Inferior parietal cortex (tissue), 1 donor: ENCODE results near the gene ANXA1.
A peak's percentile ranks its signal among the peaks of the same experiment; 100 is the strongest.

Experiments used
- DNase-seq: peaks from one replicate; pipeline ENCODE4 v3.0.0-alpha.2; 2016; ENCODE audit errors: extremely low spot score

Gene ANXA1, protein sequence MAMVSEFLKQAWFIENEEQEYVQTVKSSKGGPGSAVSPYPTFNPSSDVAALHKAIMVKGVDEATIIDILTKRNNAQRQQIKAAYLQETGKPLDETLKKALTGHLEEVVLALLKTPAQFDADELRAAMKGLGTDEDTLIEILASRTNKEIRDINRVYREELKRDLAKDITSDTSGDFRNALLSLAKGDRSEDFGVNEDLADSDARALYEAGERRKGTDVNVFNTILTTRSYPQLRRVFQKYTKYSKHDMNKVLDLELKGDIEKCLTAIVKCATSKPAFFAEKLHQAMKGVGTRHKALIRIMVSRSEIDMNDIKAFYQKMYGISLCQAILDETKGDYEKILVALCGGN

GRCh38 chr9:73151653-73152542 is at the start of gene ANXA1:
Gene ANXA1 (plus strand): TSS chr9:73151865. CDS start chr9:73158536, 6,671 bp downstream.
- no peak for DNase-seq

GRCh38 chr9:73104342-73104741 is 47.3 kb upstream of the ANXA1 start:
- DNase-seq = no peak

GRCh38 chr9:73104921-73105320 is 46.7 kb upstream of the ANXA1 start:
- no peak for DNase-seq

- peak; percentile 49 for DNase-seq
Measured at GRCh38 chr9:73107489-73108069, 44.1 kb upstream of the ANXA1 start.

GRCh38 chr9:73114058-73114457 is 37.6 kb upstream of the ANXA1 start:
- no peak for DNase-seq

GRCh38 chr9:73114958-73115357 is 36.7 kb upstream of the ANXA1 start:
- no peak for DNase-seq

DNA sequence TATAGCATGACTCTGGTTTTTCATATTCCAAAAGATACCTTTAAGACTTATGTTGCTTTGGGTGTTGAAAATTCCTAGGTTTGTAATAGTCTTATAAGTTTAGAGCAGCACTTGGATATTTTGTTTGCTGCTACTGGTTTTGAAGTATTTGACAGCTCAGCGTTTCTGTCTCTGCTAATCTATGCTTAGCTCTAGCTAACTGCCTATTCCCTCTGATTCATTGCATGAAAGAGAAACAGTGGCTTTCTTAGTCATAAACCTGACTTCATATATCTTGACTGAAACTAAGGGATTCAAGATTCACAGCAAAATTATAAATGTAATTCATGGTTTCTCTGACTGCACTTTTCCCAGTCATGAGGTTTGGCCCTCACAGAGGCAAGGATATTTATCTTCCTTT is 35.6 kb upstream of the ANXA1 start:
- DNase-seq = no peak

- DNase-seq = no peak
Measured at GRCh38 chr9:73116880-73117279, 34.8 kb upstream of the ANXA1 start.

GRCh38 chr9:73118286-73118685 is 33.4 kb upstream of the ANXA1 start:
- no peak for DNase-seq

- no peak for DNase-seq
Measured at GRCh38 chr9:73118898-73119554, 32.6 kb upstream of the ANXA1 start.

DNA sequence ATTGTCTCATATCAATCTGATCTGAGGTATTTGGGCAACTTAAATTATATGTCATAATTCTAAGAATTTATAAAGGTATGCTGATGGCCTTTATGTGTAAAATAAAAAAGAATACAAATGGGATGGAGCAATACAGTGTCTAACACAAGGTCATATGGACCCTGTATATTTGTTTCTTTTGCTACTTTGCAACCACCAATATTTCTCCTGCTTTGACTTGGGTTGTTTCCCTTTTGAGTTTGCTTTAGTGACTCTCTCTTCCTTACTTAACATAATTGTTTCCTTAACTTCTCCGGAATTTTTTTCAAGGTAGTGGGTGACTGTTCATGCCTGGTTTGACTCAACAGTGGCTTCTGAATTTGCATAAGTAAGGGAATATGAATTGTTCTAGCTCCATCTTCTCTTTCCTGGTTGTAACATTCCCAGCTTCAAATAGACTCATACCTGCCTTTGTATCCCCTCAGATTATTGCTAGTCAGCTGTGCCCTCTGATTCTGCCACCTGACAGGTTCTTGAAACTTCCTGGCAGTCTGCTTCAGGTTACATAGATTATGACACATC is 30.2 kb upstream of the ANXA1 start:
- DNase-seq = no peak

GRCh38 chr9:73125651-73126050 is 26.0 kb upstream of the ANXA1 start:
- DNase-seq = no peak

DNA sequence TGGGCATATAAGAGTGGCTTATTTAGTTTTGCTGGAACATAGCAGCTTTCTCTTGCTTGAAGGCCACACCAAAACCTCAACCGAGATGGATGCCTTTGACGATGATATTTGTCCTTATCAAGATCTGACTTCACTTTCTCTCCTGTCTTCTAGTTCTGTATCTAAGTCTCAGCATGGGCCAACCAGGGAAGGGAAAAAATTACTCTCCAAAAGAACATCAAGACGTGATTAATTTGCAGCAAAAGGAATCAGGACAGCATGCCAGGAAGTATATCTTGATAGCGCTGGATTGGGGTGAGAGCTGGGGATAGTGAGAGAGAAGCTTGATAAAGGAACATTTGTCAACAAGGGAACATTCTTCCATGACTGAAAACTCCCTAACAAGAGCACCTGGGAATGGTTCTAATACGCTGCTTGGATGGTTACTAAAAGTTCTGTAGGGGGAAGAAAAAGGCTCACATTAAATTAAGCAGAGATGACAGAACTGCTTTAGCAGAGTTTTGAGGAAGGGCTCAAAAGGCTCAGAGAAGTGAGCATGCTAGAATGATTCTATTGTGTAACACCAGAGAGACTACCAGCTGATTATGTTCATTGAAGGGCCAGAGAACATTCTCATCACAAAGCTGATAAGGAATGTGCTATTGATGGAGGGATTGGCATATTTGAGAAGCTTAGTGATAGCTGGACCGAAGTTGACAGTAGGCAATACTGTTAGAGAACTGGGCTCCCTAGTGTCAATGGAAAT is 21.6 kb upstream of the ANXA1 start:
- no peak for DNase-seq

DNA sequence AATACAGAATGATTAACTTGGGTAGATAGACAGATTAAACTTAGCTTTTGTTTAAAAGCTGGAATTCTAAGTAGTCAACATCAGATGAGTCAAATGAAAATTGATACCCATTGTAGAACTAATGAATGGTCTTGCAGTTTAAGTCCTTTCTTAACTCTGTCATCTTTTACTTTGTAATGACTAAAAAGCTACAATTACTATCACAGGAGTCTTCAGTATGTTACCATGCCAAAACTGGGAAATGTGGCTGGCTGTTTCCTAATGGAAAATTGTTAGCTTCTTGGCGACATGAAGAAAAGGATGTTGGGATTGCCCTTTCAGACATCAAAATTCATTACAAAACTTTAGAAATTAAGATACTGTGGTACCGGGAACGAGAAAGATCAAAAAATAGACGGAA is 20.2 kb upstream of the ANXA1 start:
- DNase-seq = no peak

- DNase-seq = peak; percentile 64
Measured at GRCh38 chr9:73132034-73132776, 19.5 kb upstream of the ANXA1 start.

- no peak for DNase-seq
Measured at GRCh38 chr9:73133022-73133651, 18.5 kb upstream of the ANXA1 start.

- DNase-seq = no peak
Measured at GRCh38 chr9:73133921-73134407, 17.7 kb upstream of the ANXA1 start.

DNA sequence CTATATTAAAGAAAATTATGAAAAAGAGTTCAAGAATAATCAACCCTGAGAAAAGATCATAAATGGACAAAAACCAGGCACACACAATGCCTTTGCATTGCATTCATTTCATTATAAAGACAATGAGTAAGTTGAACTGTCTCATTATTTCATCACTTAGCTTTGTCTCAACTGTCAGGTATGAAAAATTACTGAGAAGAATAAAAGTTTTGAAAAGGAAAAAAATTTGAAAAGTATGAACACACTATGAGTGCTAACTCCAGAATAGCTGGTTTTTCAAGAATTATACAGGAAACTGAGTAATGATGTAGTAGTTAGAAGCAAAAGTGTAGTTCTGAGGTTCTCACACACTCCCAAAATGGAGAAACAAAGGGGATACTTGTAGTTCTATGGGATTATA is 16.3 kb upstream of the ANXA1 start:
- no peak for DNase-seq

DNA sequence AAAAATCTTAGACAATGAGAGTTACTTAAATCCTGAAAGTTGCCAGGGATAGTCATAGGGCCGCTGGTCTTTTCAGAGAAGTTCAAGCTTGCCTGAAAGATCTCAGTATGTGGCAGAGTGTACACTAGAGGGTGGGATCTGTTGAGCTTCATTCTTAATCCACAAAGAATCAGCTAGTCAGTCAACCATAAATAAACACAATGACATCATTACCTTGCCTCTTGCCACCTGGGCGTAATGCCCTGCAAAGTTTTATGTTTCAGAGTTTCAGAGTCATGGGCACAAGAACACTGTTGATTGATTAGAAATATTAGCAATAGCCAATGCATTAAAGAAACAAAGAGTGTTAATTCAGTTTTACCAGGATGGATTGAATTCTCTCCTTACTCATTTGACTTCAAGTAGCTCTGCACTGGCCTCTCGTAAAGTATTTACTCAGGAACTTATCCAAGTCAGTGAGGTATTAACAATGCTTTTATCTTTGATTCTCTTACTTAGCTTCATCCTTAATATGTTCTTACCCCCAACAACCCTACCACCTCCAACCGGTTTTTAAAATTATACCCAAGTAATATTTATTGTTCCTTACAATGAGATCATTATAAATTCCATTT is 14.3 kb upstream of the ANXA1 start:
- DNase-seq = no peak
